Right forelimb (tissue), 1 donor: ENCODE data around the gene RBM8A.

Source experiments
- DNase-seq: peaks from one replicate; pipeline ENCODE4 v3.0.0-alpha.2; 2018

The RBM8A gene

DNA sequence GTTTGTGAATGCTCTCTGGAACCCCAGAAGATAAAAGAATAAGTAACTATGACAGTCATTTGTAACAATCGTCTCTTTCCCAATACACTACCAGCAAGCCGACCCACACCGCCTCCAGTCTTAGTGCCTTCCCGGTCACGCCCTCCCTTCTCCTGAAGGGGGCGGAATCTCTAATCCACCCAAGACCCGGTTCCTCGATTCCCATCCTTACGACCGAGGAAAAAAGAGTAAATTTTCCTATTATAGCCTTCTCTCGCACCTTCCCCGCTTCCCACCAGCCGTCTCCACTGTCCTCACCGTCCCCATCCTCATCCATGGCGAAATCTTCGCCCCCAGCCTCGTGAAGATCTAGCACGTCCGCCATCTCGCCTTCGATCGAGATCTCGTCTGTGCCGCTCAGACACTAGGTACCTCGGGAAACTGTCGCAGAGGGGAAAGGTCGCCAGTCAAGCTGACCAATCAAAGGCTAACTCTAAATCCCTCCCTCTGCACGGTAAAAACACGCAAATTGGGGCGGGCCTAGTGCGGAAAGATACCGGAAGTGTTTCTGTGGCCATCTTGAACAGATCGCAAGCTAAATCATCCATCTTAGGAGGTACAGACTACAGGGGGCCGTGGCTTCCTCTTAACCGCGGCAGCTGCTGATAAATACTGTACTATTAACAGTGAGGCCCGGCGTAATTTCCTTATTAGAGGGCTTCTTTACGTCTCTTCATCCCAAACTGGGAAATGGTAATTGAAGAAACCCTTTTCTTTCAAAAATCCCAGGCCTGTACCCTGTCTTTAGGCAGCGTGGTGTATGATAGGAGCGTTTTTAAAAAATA is at the start of gene RBM8A:
TSS of gene RBM8A (minus strand) at position 422 of the 824 bp plus-strand sequence. CDS start at position 364, 58 bp downstream.
- DNase-seq, result peak; percentile 94

DNA sequence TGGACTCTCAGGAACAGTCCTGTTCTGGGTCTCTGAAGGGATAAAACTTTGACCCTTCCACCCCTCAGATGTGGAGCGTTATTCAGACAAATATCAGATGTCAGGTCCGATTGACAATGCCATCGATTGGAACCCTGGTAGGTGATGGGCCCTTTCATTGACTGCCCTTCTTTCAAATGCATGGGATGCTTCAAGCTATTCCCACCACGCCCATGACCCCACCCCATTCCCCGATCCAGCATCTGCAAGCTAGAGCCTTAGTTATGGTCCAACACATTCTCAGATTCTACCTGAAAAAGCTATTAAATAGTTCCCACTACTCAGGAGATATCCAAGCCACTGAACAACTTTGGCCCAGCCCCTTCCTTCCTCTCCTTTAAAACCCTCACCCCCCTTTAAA is 49.7 kb upstream of the RBM8A start:
- no peak for DNase-seq

DNA sequence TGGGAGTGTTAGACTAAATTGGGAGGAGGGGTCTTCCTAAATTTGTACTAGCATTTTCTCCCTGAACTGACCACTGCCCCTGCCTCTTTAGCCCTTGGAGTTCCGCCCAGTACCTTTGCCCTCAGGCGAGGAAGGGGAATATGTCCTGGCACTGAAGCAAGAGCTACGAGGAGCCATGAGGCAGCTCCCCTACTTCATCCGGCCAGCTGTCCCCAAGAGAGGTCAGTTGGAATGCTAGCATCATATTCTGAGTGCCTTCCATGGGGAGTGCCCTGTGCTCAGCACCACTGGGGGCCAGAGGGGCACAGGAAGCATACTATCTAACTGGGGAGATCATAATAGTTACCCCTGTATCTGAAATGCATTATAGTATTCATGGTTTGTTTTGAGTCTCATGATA is 47.9 kb upstream of the RBM8A start:
- no peak for DNase-seq

DNA sequence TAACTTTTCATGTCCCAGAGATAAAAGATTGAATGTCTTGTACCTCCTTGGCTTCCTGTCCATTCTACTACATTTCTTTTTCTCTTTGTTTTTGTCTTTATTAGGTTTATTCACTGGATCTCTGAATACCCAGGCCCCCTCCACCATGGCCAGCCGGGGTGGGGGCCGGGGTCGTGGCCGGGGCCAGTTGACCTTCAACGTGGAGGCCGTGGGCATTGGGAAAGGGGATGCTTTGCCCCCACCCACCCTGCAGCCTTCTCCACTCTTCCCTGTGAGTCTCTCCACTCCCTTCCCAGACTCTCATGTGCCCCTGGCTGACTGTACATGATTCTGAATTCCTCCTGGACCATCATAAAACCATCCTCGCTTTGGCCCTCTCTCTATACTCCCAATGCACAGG is 47.4 kb upstream of the RBM8A start:
- no peak for DNase-seq

DNA sequence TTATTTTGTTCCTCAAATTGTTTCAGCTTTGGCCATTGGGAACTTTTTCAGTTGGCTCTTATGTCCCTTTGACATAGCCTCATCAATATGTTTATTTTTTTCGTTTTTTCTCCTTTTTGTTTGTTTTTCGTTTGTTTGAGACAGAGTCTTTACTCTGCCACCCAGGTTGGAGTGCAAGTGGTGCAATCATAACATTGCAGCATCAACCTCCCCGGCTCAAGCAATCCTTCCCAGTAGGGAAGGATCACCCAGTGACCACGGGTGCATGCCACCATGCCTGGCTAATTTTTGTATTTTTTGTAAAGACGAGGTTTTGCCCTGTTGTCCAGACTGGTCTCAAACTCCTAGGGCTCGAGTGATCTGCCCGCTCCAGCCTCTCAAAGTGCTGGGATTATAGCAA is 45.3 kb upstream of the RBM8A start:
- no peak for DNase-seq

DNA sequence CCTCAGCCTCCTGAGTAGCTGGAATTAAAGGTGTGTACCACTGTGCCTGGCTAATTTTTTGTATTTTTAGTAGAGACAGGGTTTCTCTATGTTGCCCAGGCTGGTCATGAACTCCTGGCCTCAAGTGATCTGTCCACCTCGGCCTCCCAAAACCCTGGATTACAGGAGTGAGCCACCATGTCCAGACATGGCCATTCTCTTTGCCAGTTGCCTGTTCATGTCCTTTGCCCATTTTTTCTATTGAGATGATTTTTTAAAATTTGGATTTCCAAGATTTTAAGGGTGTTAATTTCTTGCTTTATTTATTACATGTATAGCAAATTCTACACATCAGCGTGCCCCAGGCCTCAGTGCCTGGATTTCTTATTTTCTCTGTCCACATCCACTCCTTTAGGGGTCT is 40.0 kb upstream of the RBM8A start:
- no peak for DNase-seq

DNA sequence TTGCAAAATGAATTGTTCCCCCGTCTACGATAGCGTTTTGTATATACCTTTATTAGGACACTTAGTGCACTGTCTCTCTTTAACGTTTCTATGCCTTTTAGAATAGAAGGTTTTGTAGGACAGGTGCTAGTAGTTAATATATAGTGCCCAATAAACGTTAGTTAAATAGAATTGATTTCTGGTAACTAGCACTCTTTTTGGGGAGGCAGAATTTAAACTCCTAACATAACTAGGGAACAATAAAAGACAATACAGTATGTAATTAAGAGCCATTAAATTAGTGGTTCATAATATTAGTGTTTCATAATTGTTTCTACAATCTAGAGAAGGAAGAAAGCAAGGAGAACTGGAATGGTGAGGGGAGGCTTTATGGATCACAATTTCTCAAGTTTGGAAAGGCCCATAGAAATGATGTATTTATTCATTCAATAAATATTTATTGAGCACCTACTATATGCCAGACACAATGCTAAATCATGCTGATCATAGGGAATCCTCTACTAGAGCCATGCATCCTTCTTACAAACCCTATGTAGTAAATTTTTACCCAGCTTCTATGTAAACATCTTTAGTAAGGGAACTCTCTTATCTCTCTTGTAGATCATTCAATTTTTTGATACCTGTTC is 37.9 kb upstream of the RBM8A start:
- no peak for DNase-seq

DNA sequence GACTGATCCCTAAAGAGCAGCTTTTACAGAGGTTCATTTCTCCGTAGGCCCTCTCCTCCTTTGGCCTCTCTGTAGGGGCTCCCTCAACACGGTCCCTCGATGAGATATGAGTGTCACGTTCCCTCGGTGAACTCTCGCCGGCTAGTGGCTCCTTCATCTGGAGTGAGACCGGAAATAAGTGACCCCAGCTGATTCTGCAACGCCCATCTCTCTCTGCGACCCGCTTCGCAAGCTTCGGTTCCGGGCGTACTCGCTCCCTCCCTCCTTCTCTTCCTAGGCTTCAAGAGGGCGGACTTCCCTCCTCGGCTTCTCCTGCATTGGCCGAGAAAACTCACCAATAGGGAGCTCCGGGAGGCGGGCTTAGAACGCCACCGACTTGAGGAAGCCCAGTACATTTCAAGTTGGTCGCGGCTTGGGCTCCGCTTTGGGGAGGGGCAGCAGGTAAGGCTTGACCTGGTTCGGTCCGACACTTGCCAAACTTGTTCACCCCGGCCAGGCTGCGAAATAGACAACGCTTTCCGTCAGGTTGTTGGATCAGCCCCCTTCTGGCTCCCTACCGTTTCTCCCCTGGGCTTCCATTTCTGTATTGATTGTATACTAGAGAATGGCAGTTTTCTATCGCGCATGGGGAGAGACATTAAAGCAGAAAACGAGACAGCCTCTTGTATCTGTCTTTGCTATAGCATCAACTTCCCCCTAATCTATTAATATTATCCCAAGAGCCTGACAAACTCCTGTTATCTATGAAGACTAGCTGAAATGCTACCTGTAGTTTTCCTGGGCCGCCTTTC is 37.2 kb upstream of the RBM8A start, which contains the start of the genes ANKRD34A and POLR3GL:
TSS of gene ANKRD34A (minus strand) at position 248 of the 791 bp plus-strand sequence. CDS start 2,816 bp downstream, outside the sequence.
TSS of gene POLR3GL (plus strand) at position 363 of the 791 bp plus-strand sequence. CDS start 10,176 bp downstream, outside the sequence.
- peak; percentile 91 for DNase-seq

DNA sequence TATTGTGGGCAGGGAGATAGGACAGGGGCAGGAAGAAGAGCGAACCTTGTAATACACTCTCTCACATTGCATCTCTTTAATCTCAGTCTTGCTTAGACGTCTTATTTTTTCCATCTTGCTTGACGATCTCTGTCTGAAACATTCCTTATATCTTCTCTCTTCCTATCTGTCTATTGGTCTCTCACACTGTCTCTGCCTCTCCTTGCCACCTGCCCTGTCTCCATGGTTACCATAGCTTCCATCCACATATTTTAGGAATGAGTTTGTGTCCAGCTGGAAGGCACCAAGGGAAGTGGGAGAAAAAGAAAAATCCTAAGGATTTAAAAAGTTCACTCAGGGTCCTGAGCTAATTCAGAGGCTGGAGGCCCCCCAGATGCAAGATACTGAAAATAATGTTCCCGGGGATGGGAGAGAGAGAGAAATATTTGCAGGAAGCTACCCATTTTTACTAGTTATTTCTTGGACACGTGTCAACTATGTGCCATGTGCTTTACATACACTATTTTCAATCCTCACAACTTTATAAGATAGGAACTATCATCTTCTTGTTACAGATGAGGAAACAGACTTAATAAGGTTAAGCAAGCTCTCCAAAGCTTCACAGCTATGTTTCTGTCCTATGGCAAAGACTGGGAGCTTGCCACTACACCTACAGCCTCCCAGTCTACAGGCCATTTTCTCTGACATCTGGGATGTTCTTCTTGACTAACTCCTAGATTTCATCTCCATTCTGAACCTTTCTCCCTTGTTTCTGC is 36.2 kb upstream of the RBM8A start:
- DNase-seq, result no peak

DNA sequence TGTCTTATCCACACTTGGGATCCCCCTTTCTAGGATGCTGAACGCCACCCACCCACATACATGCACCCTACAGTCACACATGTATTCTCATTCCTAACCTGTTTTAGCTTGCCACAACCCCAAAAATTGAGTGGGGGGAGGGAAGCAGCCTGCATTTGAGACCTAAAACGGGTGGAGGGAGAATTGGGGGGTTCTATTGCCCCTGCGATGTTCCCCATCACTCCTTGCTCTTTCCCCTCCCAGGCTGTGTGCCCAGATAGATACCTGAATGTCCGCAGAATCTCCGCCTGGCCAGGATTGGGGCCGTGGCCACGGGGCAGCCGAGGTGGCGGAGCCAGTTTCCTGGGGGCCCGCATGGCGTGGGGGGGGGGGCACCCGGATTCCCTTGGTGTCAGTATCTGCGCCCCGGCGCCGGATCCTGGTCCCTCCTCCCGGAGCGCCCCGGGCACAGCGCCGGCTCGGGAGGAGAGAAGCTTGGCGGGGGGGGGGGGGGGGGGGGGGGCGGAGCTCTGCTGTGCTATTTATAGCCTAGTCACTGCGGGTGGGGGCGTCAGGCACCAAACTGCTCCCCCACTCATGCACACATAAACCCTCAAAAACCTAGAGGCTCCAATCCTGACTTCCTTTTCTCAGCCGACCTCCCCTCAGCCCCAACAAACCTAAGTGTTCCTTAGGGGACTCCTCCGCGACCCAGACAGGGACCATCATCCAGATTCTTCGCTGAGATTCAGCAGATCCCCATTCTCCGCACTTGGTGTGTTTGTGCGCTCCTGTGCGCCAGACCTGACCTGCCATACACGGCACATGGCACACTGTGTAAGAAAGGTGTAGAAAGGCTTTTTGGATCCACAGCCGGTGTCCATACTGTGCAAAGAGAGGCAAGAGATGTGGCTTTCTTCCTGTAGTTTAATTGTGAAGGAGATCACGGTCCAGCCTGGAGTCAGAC is 35.1 kb upstream of the RBM8A start:
- DNase-seq, result peak; percentile 65

DNA sequence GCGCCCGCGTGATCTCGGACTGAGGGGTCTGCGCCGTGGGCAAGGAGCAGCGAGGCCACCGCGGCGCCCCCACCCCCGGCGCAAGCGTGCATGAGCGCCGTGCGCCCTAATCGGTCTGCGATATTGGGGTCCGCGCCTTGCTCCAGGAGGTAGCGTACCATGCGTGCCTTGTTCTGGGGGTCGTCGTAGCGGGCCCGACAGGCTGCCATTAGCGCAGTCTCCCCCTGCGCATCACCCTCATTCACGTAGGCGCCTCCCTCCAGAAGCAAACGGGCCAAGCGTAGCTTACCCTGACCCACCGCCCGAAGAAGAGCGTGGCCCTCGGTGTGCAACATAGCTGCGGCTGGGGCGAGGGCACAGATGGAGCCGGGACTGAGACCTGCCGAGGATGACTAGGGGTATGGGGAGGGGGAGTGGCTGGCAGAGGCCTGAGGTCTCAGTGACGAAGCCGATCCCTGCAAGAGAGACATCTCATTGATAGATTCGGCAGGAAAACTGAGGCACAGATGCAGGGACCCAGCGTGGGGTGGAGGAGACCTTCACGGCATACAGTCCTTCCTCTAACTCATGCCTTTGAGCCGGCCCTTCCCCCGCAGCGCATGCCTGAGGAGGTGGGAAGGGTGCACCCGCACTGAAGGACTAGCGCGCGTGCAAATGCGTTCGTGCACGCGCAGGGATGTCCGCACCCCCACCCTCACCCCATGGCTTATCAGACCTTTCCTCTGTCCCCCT is 34.3 kb upstream of the RBM8A start:
- DNase-seq, result no peak

DNA sequence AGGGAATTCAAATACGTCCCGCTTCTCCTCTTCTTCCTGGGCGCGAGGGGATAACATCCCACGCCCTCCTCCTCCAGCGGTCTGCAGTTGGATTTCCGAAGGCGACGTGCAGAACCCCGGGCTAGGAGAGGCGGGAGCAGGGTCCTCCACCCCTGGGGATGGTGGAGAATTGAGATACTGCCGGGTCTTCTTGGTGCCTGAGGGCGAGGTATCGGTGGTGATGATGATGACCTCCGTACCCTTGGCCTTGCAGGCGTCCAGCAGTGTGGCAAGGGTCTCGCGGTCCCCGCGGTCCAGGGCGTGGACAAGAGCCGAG is 33.8 kb upstream of the RBM8A start:
- no peak for DNase-seq

DNA sequence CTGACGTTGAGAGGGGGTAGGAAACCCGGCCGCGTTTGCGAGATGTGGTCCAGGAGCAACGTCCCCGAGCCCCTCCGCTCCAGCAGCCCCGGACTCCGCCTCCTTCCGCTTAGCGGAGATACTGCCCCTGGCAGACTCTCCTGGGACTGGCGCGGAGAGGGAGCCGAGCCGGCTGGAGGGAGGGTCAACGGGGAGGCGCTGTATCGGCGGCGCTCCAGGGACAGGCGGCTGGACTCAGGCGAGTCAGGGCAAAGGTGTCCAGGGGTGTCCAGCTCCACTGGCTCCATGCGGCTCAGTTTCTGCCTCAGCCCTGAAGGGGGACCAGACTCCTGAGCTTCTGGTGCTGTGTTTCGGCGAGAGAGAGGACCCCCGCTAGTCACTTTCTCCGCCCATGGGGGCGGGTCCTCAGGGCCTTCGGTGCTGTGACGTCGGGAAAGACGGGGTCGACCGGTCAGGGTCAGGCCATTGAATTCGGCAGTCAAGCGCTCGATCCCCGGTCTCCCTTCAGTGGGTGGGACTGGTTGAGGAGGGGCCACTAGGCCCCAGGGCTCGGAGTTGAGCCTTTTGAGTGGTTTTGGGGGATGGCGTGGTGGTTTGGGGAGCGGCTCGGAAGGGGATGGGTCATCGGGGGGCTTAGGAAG is 33.3 kb upstream of the RBM8A start:
- DNase-seq, result peak; percentile 87

DNA sequence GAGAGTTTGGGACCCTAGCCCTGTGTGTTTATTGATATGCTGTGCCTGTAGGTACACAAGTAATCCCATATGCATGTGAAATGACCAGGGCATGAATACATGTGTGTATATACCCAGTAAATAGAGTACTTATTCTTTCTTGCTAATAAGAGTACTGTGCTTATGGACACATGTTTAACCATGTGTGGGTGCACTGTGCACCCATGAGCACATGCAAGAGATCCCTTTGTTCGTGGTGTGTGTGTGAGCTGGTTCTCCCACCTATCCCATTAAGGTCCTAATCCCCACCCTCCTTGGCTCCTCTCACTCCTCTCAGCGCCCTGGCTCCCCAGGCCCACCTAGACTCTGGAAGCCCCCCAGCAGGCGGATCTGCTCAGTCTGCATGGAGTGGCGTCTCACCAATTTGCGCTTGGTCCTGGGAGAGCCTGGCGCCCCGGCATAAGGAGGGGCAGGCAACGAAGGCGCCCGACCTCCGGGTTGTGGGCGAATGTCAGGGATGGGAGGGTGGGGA is 32.7 kb upstream of the RBM8A start:
- no peak for DNase-seq

DNA sequence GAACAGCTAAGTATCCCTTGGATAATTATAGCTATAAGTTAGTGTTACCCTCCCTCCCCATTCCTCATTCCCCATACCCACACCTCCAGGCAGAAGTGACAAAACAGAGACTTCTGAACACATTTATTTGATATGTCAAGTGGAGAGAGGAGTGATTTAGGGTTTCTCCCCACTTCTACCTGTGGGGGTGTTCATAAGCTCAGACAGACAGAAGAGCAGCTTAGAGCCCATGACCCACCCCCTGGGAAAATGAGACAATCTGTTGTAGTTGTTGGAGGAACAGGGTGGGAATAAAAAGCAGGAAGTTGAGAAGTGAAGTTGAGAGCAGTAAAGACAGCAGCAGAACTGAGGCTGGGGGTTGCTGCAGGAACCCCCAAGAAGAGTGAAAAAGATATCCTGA is 32.0 kb upstream of the RBM8A start:
- DNase-seq, result no peak

DNA sequence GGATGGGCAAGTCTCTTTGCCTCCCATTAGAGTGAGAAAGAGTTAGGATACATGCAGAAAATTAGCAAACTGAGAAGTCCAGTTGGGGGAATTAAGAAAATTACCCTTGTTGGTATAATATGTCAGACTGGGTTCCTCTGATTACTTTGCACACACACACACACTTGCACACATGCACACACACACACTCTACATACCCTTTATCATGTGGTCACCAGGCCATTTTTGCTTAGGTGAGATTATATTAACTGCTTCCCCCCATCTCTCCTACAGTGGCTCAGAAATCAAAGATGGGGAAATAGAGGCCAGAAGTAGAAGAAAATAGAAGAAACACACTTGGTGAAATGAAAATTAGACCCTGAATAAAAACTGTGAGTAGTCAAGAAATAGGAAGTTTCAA is 31.4 kb upstream of the RBM8A start:
- DNase-seq, result no peak

DNA sequence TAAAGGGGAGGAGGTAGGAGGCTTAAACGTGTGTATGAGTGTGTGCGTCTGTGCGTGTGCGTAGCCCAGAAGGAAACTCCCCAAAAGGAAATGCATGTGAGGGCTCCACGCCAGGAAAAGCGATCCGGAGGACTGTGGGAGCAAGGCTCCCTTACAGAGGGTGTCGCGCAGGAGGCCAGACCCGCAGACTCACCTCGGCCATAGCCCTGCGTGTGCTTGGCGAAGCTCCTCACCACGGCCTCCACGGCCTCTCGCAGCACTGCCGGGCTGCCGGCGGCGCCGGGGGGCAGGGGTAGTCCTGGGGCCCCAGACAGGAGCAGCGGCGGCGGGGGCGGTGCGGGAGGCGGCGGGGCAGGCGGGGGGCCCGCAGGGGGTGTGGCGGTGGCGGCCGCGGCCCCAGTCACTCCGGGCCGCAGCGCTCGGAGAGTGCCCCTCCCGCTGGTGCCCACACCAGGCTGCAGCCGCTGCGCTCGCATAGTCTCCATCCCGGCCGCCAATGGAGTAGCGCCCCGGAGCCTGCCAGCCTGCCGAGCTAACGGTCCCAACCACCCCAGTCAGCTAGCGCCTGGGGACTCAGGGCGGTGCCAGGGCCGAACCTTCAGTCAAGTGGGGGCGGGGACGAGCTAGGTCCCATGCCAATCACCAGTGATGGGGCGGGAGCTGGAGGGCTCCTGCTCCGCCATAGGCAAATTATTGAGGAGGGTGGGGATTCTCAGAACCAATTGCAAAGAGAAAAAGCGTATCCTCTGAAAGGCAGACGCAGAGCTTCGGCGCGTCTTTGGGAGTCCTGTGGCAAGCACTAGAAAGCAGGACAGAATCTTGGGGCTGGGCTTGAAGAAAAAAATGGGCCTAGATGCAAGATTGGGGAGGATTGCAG is 30.4 kb upstream of the RBM8A start, which contains the start of gene LIX1L:
TSS of gene LIX1L (minus strand) at position 575 of the 877 bp plus-strand sequence. CDS start at position 485, 90 bp downstream.
- DNase-seq, result peak; percentile 97

DNA sequence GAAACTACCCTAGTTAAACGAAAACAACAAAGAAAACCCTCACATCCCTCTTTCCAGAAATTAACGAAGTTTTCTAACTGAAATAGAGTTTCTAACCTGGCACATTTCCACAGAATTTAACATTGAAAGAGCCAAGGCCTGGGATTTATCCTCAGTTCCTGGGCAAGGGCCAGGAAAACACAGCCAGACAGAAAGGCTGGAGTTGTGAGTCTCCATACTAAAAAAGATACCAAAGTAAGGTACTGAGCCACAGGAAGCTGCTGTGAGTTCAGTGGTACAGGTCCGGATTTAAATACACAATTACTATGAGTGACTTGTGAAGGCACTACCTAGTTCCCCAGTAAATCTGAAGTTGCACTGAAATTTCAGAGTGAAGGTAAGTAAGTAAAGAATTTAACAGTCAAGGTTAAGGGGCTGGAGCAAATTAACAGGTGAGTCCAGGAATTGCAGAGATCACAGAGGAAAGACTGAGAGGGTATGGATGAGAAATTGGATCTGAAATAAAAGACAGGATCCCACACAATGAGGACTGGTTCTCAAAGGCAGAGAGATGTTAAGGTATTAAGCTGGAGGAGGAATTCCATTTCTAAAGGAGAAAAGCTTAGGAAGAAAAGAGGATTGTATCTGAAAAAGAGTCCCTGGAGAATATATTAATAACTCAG is 29.6 kb upstream of the RBM8A start:
- peak; percentile 72 for DNase-seq
